Trophoblast cell (in vitro differentiated cells and primary cell): ENCODE results near the gene AOPEP.
A peak's percentile ranks its signal among the peaks of the same experiment; 100 is the strongest.

ENCODE experiments used
- DNase-seq, 2 donors: peaks; one replicate each; pipeline ENCODE4 v3.0.0-alpha.2; 2016
- H2AFZ ChIP-seq: 2 replicates; pipeline ENCODE4 v1.6.1; 2013; ENCODE audit warnings: low read length, moderate library complexity, mild to moderate bottlenecking; ENCODE audit not compliant: insufficient read depth, poor library complexity
- H2AK5ac ChIP-seq: 2 replicates; pipeline ENCODE4 v1.6.1; 2013; ENCODE audit warnings: mild to moderate bottlenecking, low read length
- H2BK120ac ChIP-seq: 2 replicates; pipeline ENCODE4 v1.6.1; 2013; ENCODE audit warnings: low read length, mild to moderate bottlenecking, moderate library complexity; ENCODE audit not compliant: insufficient read depth, poor library complexity
- H2BK12ac ChIP-seq: 2 replicates; pipeline ENCODE4 v1.6.1; 2013; ENCODE audit warnings: mild to moderate bottlenecking, low read length, moderate library complexity
- H2BK5ac ChIP-seq: 2 replicates; pipeline ENCODE4 v1.6.1; 2013; ENCODE audit warnings: low read length, low read depth, moderate library complexity, mild to moderate bottlenecking; ENCODE audit not compliant: poor library complexity
- H3K14ac ChIP-seq: 2 replicates; pipeline ENCODE4 v1.6.1; 2013; ENCODE audit warnings: mild to moderate bottlenecking, low read length
- H3K18ac ChIP-seq: 2 replicates; pipeline ENCODE4 v1.6.1; 2013; ENCODE audit warnings: mild to moderate bottlenecking, low read length
- H3K23ac ChIP-seq: 2 replicates; pipeline ENCODE4 v1.6.1; 2013; ENCODE audit warnings: low read length
- H3K27ac ChIP-seq: 2 replicates; pipeline ENCODE4 v1.5.1; 2013; ENCODE audit warnings: low read depth, mild to moderate bottlenecking, inconsistent platforms, low read length, moderate library complexity
- H3K27me3 ChIP-seq: 2 replicates; pipeline ENCODE4 v1.6.1; 2013; ENCODE audit warnings: inconsistent platforms, mild to moderate bottlenecking, low read length, moderate library complexity; ENCODE audit not compliant: insufficient read depth
- H3K36me3 ChIP-seq, 2 experiments: 1 replicate in 1 of 2; 2 replicates in 1 of 2; pipeline ENCODE4 v1.6.1; 2013; ENCODE audit warnings: low read length in 2 of 2, mild to moderate bottlenecking in 2 of 2, moderate library complexity in 1 of 2; ENCODE audit not compliant: insufficient read depth in 2 of 2, control insufficient read depth in 1 of 2
- H3K4ac ChIP-seq: 2 replicates; pipeline ENCODE4 v1.6.1; 2013; ENCODE audit warnings: low read depth, mild to moderate bottlenecking, low read length, moderate library complexity
- H3K4me1 ChIP-seq, 2 experiments: 1 replicate in 1 of 2; 2 replicates in 1 of 2; pipeline ENCODE4 v1.6.1; 2013; ENCODE audit warnings: low read length in 2 of 2, mild to moderate bottlenecking in 2 of 2, moderate library complexity in 1 of 2; ENCODE audit not compliant: insufficient read depth in 2 of 2, control insufficient read depth in 1 of 2
- H3K4me2 ChIP-seq: 2 replicates; pipeline ENCODE4 v1.6.1; 2013; ENCODE audit warnings: inconsistent platforms, mild to moderate bottlenecking, low read length, moderate library complexity
- H3K4me3 ChIP-seq: 2 replicates; pipeline ENCODE4 v1.5.1; 2013; ENCODE audit warnings: mild to moderate bottlenecking, low read depth, low read length, inconsistent platforms
- H3K79me1 ChIP-seq: one replicate; pipeline ENCODE4 v1.6.1; 2013; ENCODE audit warnings: low read length
- H3K79me2 ChIP-seq: 2 replicates; pipeline ENCODE4 v1.6.1; 2013; ENCODE audit warnings: low read length, mild to moderate bottlenecking; ENCODE audit not compliant: control insufficient read depth, insufficient read depth, poor library complexity
- H3K9ac ChIP-seq: 2 replicates; pipeline ENCODE4 v1.6.1; 2013; ENCODE audit warnings: mild to moderate bottlenecking, low read length
- H3K9me3 ChIP-seq: 2 replicates; pipeline ENCODE4 v1.6.1; 2013; ENCODE audit warnings: low read depth, mild to moderate bottlenecking, control low read depth, inconsistent platforms, low read length; ENCODE audit not compliant: insufficient read depth
- H4K12ac ChIP-seq: 2 replicates; pipeline ENCODE4 v1.6.1; 2013; ENCODE audit warnings: low read depth, mild to moderate bottlenecking, low read length, moderate library complexity
- H4K8ac ChIP-seq: 2 replicates; pipeline ENCODE4 v1.6.1; 2013; ENCODE audit warnings: low read depth, mild to moderate bottlenecking, low read length, moderate library complexity
- H4K91ac ChIP-seq: one replicate; pipeline ENCODE4 v1.6.1; 2013; ENCODE audit warnings: low read depth, mild to moderate bottlenecking, low read length, moderate library complexity
- WGBS: extraction: QIAGEN DNeasy Blood & Tissue Kit; methylation state at CpG from one replicate; pipeline ENCODE4 v1.1.7; 2013; ENCODE audit warnings: missing lambda C conversion rate; ENCODE audit not compliant: insufficient read length, insufficient coverage; ENCODE audit errors: extremely low coverage; 5-methylcytosine and 5-hydroxymethylcytosine counted together

The AOPEP gene

GRCh38 chr9:95101326-95101725, 374.8 kb downstream of the AOPEP start:
- Histone ChIP-seq H3K79me1 (peaks cover 27% of the 10 kb centered on the region), H3K9ac (no peak overlapping the region)
- no CpG with 5 or more reads among the region's 12 CpGs for WGBS

GRCh38 chr9:95102001-95102433, 375.5 kb downstream of the AOPEP start:
- no peak overlapping the region for H2AK5ac ChIP-seq

More at GRCh38 chr9:95101326-95101725, 374.8 kb downstream of the AOPEP start:
- Histone ChIP-seq H3K18ac (peak overlapping the region; percentile 13), H2AFZ (no peak overlapping the region), H3K4me3 (no peak overlapping the region), H2BK5ac (no peak overlapping the region), H3K4me2 (no peak overlapping the region), H3K14ac (peak overlapping the region; percentile 8), H3K23ac (no peak overlapping the region), H3K27me3 (no peaks in the 10 kb centered on the region), H4K8ac (no peak overlapping the region), H3K4me1 (peaks cover 37 to 42% of the 10 kb centered on the region in 2 experiments), H2BK12ac (peak overlapping the region; percentile 29), H2BK120ac (peak overlapping the region; percentile 21), H4K12ac (no peak overlapping the region), H4K91ac (peak overlapping the region; percentile 13), H2AK5ac (no peak overlapping the region), H3K4ac (no peak overlapping the region), H3K9me3 (no peaks in the 10 kb centered on the region), H3K36me3 (peaks cover 18 to 27% of the 10 kb centered on the region in 2 experiments), H3K27ac (peak overlapping the region; percentile 48), H3K79me2 (no peaks in the 10 kb centered on the region)
- peak; percentile 69 to 70 for DNase-seq

GRCh38 chr9:95102572-95102971, 376.1 kb downstream of the AOPEP start:
- H3K36me3 ChIP-seq: peaks cover 19 to 29% of the 10 kb centered on the region in 2 experiments
- peak overlapping the region; percentile 25 for H2BK12ac ChIP-seq
- no peaks in the 10 kb centered on the region for H3K79me2 ChIP-seq
- H3K4me2 ChIP-seq: no peak overlapping the region
- H3K9ac ChIP-seq: no peak overlapping the region
- H3K27ac ChIP-seq: no peak overlapping the region
- H4K12ac ChIP-seq: no peak overlapping the region
- H3K14ac ChIP-seq: peak overlapping the region; percentile 59
- H3K79me1 ChIP-seq: peaks cover 27% of the 10 kb centered on the region
- peak overlapping the region; percentile 57 for H3K18ac ChIP-seq
- peak overlapping the region; percentile 26 for H4K8ac ChIP-seq
- H3K4me1 ChIP-seq: peaks cover 37 to 42% of the 10 kb centered on the region in 2 experiments
- peak overlapping the region; percentile 53 for H4K91ac ChIP-seq
- no peak overlapping the region for H2BK120ac ChIP-seq
- no peaks in the 10 kb centered on the region for H3K27me3 ChIP-seq
- no peak overlapping the region for H3K4me3 ChIP-seq
- WGBS: no CpG with 5 or more reads among the region's 18 CpGs
- H3K9me3 ChIP-seq: peaks cover 2% of the 10 kb centered on the region
- DNase-seq: no peak
- H3K23ac ChIP-seq: no peak overlapping the region
- no peak overlapping the region for H3K4ac ChIP-seq
- H2BK5ac ChIP-seq: no peak overlapping the region
- H2AFZ ChIP-seq: no peak overlapping the region
- H2AK5ac ChIP-seq: peak overlapping the region; percentile 60

More at GRCh38 chr9:95102001-95102433, 375.5 kb downstream of the AOPEP start:
- Histone ChIP-seq H3K4me2 (no peak overlapping the region), H4K12ac (no peak overlapping the region), H4K91ac (peak overlapping the region; percentile 13), H3K4me3 (no peak overlapping the region), H3K9ac (no peak overlapping the region), H3K27ac (peak overlapping the region; percentile 48), H3K23ac (no peak overlapping the region), H3K27me3 (no peaks in the 10 kb centered on the region), H3K36me3 (peaks cover 20 to 27% of the 10 kb centered on the region in 2 experiments), H2AFZ (no peak overlapping the region), H3K79me1 (peaks cover 27% of the 10 kb centered on the region), H2BK12ac (no peak overlapping the region), H3K14ac (no peak overlapping the region), H3K79me2 (no peaks in the 10 kb centered on the region), H2BK5ac (no peak overlapping the region), H3K4me1 (peaks cover 37 to 42% of the 10 kb centered on the region in 2 experiments), H2BK120ac (peak overlapping the region; percentile 21), H3K18ac (no peak overlapping the region), H3K9me3 (peaks cover 2% of the 10 kb centered on the region), H3K4ac (no peak overlapping the region), H4K8ac (no peak overlapping the region)
- WGBS: no CpG with 5 or more reads among the region's 8 CpGs
- DNase-seq: peak; percentile 13 to 14

- H2AK5ac ChIP-seq: no peak overlapping the region
Observed at GRCh38 chr9:95103281-95103771, 376.8 kb downstream of the AOPEP start.

More at GRCh38 chr9:95103281-95103771, 376.8 kb downstream of the AOPEP start:
- Histone ChIP-seq H2BK5ac (no peak overlapping the region), H4K12ac (no peak overlapping the region), H3K4me2 (no peak overlapping the region), H3K27me3 (no peaks in the 10 kb centered on the region), H3K27ac (no peak overlapping the region), H2BK120ac (no peak overlapping the region), H3K79me1 (peaks cover 23% of the 10 kb centered on the region), H3K18ac (peak overlapping the region; percentile 8), H2BK12ac (no peak overlapping the region), H3K4ac (no peak overlapping the region), H4K8ac (no peak overlapping the region), H3K9me3 (peaks cover 2% of the 10 kb centered on the region), H3K79me2 (no peaks in the 10 kb centered on the region), H3K4me3 (no peak overlapping the region), H3K9ac (no peak overlapping the region), H3K23ac (no peak overlapping the region), H3K14ac (no peak overlapping the region), H3K36me3 (peaks cover 21 to 27% of the 10 kb centered on the region in 2 experiments), H2AFZ (no peak overlapping the region), H4K91ac (no peak overlapping the region), H3K4me1 (peaks cover 33 to 38% of the 10 kb centered on the region in 2 experiments)
- DNase-seq: no peak
- no CpG with 5 or more reads among the region's 15 CpGs for WGBS
